GM23338 (cell line): ENCODE measurements around the gene COL18A1.

Experiments used
- CREB1 ChIP-seq: fragments of 250-450 bp; sonication (Bioruptor Pico); IDR thresholded peaks from 2 replicates; pipeline ENCODE4 v1.5.0; 2020; ENCODE audit warnings: low read depth, mild to moderate bottlenecking, moderate library complexity
- ETS1 ChIP-seq: IDR thresholded peaks from 2 replicates; pipeline ENCODE4 v1.6.1; 2016; ENCODE audit warnings: antibody characterized with exemption
- EZH2 ChIP-seq: fragments of 200-600 bp; sonication (generic); IDR thresholded peaks from one replicate; pipeline ENCODE4 v1.8.0; 2017; ENCODE audit warnings: antibody characterized with exemption, mild to moderate bottlenecking, low read depth; ENCODE audit not compliant: unreplicated experiment
- EZH2phosphoT487 ChIP-seq: fragments of 200-600 bp; sonication (generic); IDR thresholded peaks from one replicate; pipeline ENCODE4 v1.8.1; 2018; ENCODE audit warnings: antibody characterized with exemption; ENCODE audit not compliant: unreplicated experiment
- JUNB ChIP-seq: IDR thresholded peaks from one replicate; pipeline ENCODE4 v1.6.1; 2016; ENCODE audit warnings: antibody characterized with exemption; ENCODE audit not compliant: unreplicated experiment
- NANOG ChIP-seq: IDR thresholded peaks from 2 replicates; pipeline ENCODE4 v1.6.1; 2016; ENCODE audit warnings: antibody characterized with exemption, borderline replicate concordance
- POLR2AphosphoS5 ChIP-seq: IDR thresholded peaks from 2 replicates; pipeline ENCODE4 v1.6.1; 2016; ENCODE audit warnings: antibody characterized with exemption, low read depth
- REST ChIP-seq: IDR thresholded peaks from one replicate; pipeline ENCODE4 v1.6.1; 2018; ENCODE audit warnings: antibody characterized with exemption; ENCODE audit not compliant: unreplicated experiment
- STAT1 ChIP-seq: IDR thresholded peaks from one replicate; pipeline ENCODE4 v1.6.1; 2016; ENCODE audit warnings: antibody characterized with exemption; ENCODE audit not compliant: unreplicated experiment
- ZNF114 ChIP-seq: fragments of 250-450 bp; sonication (Bioruptor Pico); IDR thresholded peaks from 2 replicates; pipeline ENCODE4 v1.5.0; 2020; ENCODE audit warnings: mild to moderate bottlenecking, moderate library complexity
- ZNF331 ChIP-seq: fragments of 250-450 bp; sonication (Bioruptor Pico); IDR thresholded peaks from 2 replicates; pipeline ENCODE4 v1.5.0; 2020; ENCODE audit warnings: low read depth, mild to moderate bottlenecking, moderate library complexity
- TF ChIP-seq, protein P1 (sequence below), 2 experiments: fragments of 200-600 bp in 1 of 2; sonication (generic) in 1 of 2; conservative IDR thresholded peaks; 2 replicates each; pipeline versions ENCODE4 v1.5.1 to v1.6.1; 2016 to 2017; ENCODE audit warnings: antibody characterized with exemption in 2 of 2, low read depth in 2 of 2, mild to moderate bottlenecking in 2 of 2, moderate library complexity in 1 of 2

DNA sequence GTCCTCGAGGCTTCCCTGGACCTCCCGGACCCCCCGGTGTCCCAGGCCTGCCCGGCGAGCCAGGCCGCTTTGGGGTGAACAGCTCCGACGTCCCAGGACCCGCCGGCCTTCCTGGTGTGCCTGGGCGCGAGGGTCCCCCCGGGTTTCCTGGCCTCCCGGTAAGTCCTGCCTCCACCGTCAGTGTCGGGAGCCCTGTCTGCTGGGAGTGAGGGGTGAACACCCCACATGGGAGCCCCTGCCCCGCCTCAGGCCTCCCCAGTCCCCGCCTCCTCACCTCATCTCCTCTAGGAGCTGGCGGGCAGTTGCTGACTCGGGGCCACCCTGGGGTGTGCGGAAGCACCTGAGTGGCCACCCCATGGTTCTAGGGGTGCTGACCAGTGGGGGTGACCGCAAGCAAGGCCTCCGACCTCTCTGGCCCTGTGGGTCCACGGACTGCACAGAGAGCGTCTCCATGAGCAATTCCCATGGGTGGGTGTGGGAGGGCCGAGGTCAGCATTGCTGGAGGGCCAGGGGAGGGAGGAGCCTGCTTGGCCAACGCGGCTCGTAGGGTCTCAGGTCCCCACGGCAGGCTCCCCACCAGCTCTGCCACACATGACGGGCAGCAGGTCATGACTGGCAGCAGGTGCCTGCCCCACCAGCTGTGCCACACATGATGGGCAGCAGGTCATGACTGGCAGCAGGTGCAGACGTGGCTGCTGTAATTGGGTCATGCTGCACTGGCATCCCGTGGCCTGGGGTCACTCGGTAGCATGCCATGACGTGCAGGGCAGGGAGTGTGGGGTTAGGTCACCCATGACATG, 75.9 kb downstream of the COL18A1 start:
- TF ChIP-seq, protein P1, sequence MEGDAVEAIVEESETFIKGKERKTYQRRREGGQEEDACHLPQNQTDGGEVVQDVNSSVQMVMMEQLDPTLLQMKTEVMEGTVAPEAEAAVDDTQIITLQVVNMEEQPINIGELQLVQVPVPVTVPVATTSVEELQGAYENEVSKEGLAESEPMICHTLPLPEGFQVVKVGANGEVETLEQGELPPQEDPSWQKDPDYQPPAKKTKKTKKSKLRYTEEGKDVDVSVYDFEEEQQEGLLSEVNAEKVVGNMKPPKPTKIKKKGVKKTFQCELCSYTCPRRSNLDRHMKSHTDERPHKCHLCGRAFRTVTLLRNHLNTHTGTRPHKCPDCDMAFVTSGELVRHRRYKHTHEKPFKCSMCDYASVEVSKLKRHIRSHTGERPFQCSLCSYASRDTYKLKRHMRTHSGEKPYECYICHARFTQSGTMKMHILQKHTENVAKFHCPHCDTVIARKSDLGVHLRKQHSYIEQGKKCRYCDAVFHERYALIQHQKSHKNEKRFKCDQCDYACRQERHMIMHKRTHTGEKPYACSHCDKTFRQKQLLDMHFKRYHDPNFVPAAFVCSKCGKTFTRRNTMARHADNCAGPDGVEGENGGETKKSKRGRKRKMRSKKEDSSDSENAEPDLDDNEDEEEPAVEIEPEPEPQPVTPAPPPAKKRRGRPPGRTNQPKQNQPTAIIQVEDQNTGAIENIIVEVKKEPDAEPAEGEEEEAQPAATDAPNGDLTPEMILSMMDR (conservative IDR thresholded peaks at IDR 0.05; ENCODE audit: low read depth in 2 of 2) = no peak
- TF ChIP-seq STAT1 (no peak), CREB1 (CRISPR knock-in tag) (no peak), EZH2phosphoT487 (no peak), EZH2 (no peak), POLR2AphosphoS5 (no peak), ETS1 (no peak), REST (no peak), ZNF331 (CRISPR knock-in tag) (no peak), JUNB (no peak), ZNF114 (no peak), NANOG (no peak)
